ENCODE results near the gene CCDC15.
A peak's percentile ranks its signal among the peaks of the same experiment; 100 is the strongest.

CCDC15 gene, protein sequence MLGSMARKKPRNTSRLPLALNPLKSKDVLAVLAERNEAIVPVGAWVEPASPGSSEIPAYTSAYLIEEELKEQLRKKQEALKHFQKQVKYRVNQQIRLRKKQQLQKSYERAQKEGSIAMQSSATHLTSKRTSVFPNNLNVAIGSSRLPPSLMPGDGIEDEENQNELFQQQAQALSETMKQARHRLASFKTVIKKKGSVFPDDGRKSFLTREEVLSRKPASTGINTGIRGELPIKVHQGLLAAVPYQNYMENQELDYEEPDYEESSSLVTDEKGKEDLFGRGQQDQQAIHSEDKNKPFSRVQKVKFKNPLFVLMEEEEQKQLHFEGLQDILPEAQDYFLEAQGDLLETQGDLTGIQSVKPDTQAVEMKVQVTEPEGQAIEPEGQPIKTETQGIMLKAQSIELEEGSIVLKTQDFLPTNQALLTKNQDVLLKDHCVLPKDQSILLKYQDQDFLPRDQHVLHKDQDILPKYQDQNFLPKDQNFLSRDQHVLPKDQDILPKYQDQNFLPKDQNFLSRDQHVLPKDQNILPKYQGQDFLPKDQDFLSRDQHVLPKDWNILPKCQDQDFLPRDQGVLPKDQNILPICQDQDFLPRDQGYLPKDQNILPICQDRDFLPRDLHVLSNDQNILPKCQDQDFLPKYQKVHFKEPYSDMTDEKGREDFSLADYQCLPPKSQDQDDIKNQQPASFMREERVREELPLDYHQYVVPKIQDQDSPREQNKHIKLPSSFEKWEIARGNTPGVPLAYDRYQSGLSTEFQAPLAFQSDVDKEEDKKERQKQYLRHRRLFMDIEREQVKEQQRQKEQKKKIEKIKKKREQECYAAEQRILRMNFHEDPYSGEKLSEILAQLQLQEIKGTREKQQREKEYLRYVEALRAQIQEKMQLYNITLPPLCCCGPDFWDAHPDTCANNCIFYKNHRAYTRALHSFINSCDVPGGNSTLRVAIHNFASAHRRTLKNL

GRCh38 chr11:124953753-124954589 is at the start of gene CCDC15:
Gene CCDC15 (plus strand): TSS chr11:124954202. CDS start chr11:124954733, 531 bp downstream.
- DNase-seq, result peak; percentile 96
- ATAC-seq, result peak; percentile 97

DNA sequence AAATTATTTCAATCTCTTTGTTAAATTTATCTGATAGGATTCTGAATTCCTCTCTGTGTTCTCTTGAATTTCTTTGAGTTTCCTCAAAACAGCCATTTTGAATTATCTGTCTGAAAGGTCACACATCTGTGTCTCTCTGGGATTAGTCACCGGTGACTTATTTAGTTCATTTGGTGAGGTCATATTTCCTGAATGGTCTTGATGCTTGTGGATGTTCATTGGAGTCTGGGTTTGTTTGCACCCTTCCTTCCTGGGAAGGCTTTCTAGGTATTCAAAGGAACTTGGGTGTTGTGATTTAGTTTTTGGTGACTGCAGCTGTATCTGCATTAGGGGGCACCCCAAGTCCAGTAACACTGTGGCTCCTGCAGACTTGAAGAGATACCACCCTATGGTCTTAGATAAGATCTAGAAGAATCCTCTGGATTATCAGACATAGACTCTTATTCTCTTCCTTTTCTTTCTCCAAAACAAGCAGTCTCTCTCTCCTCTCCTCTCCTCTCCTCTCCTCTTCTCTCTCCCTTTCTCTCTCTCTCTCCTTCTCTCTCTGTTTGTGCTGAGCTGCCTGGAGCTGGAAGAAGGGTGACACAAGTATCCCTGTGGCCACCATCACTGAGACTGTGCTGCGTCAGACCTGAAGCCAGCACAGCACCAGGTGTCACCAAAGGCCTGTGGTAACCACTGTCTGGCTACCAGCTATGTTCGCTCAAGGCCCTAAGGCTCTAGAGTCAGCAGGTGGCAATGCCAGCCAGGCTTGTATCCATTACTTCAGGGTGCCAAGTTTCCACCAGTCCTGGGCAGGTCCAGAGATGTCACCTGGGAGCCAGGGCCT is 38.2 kb upstream of the CCDC15 start:
- ATAC-seq, result no peak
- DNase-seq, result no peak

DNA sequence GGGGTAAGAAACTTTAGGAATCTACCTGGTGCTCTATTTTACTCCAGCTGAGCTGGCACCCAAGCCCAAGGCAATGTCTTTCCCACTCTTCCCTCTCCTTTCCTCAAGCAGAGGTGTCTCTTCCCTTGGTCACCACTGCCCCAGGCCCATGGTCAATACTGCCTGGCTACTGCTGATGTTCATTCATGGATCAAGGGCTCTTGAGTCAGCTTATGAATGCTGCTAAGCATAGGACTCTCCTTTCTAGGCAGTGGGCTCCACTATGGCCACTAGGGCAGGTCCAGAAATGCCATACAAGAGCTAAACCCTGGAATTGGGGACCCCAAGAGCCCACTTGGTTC is 37.7 kb upstream of the CCDC15 start:
- DNase-seq (no peak), ATAC-seq (no peak)

- DNase-seq (no peak), ATAC-seq (no peak)
Observed at GRCh38 chr11:124917115-124917637, 36.8 kb upstream of the CCDC15 start.

GRCh38 chr11:124918950-124919349 is 35.1 kb upstream of the CCDC15 start, which contains the start of gene HEPN1:
Gene HEPN1 (plus strand): TSS chr11:124919250.
- no peak for ATAC-seq

DNA sequence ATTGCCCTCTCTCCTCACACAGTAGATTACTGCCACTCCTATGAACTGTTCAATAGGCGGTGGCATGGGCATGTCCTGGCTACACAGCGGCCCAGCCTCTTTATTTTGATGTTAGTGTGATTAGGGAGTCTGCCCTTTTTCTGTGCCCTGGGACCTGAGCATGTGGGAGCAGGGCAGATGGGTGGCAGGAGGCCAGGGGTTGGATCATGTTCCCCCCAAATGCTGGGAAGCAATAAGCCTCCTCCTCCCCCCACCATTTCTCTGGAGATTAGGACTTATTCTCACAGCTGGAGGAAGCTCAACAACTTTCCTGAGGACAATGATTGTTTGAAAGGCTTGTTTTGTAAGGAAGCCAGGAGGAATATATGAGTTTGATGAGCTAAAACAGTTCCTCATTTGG is 34.1 kb upstream of the CCDC15 start:
- no peak for ATAC-seq
- no peak for DNase-seq

More at GRCh38 chr11:124918950-124919349, 35.1 kb upstream of the CCDC15 start, which contains the start of gene HEPN1:
- DNase-seq, result no peak

DNA sequence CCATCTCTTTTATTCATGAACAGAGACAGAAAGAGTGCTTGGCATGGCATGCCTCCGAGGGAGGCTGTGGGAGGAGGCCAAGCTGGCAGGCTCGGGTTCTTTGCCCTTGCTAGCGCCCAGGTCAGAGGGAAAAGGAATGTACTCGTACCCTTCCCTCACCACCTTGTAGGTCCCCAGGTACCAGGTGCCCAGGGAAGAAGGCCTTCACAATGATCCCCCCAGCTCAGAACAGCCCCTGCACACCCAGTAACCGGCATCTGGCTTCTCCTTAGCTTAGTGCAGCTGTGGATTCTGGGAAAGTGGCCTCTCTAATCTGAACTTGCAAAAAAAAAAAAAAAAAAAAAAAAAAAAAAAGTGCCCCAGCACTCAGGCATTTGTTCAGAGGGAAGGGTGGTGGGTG is 33.6 kb upstream of the CCDC15 start:
- ATAC-seq (no peak), DNase-seq (no peak)

- ATAC-seq, result peak; percentile 71
- DNase-seq, result peak; percentile 85
Observed at GRCh38 chr11:124920870-124921609, 33.0 kb upstream of the CCDC15 start.

DNA sequence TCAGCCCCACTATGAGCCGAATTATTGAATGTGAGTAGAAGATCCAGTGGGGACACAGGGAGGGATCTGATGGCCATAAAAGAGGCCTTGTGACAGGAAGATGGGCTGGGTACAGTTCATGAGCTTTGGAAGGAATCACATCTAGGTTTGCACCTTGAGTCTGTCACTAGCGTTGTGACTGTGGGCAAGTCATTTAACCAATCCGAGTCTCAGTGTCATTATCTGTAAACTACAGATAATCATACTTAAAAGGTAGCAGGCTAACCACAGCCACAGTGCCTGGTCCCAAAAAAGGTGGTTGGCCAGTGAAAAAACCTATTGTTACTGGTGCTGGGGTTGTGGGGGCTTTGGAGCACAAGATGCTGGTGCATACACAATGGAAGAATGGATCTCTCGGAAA is 31.2 kb upstream of the CCDC15 start:
- ATAC-seq (no peak), DNase-seq (no peak)

DNA sequence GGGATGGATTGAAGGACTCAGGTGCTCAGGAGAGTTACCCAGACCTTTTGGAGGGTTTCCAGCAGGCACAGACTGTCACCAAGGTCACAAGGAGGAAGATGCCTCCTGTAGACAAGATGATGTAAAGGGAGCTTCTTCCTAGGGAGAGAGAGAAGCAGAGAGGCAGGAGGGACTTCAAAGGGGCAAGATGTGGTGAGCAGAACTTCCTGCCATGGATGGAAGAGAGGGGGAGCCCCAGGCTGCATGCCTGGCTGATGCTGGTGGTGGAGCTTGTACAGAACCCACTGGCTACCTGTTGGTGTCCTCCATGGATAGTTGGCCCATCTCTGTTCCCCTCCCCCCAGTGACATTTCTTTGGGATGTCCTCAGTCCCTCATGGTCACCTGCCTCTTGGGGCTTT is 30.7 kb upstream of the CCDC15 start:
- DNase-seq (no peak), ATAC-seq (no peak)

- no peak for ATAC-seq
Observed at GRCh38 chr11:124928942-124929665, 24.9 kb upstream of the CCDC15 start.

DNA sequence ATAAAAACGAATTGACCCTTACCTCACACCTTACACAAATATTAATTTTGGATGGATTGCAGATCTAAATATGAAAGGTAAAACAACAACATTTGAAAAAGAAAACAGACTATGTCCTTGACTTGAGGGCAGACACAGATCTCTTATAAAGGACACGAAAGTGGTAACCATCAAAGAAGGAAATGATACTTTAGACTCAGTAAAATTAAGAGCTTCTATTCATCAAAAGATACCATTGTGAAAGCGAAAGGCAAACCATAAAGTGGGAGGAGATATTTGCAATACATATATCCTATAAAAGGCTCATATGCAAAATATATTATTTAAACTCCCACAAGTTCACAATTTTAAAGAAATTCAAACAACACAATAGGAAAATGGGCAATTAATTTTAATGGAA is 23.2 kb upstream of the CCDC15 start:
- DNase-seq (no peak), ATAC-seq (no peak)

More at GRCh38 chr11:124928942-124929665, 24.9 kb upstream of the CCDC15 start:
- DNase-seq, result no peak

GRCh38 chr11:124934862-124935547 is 19.0 kb upstream of the CCDC15 start:
- ATAC-seq (no peak), DNase-seq (no peak)

DNA sequence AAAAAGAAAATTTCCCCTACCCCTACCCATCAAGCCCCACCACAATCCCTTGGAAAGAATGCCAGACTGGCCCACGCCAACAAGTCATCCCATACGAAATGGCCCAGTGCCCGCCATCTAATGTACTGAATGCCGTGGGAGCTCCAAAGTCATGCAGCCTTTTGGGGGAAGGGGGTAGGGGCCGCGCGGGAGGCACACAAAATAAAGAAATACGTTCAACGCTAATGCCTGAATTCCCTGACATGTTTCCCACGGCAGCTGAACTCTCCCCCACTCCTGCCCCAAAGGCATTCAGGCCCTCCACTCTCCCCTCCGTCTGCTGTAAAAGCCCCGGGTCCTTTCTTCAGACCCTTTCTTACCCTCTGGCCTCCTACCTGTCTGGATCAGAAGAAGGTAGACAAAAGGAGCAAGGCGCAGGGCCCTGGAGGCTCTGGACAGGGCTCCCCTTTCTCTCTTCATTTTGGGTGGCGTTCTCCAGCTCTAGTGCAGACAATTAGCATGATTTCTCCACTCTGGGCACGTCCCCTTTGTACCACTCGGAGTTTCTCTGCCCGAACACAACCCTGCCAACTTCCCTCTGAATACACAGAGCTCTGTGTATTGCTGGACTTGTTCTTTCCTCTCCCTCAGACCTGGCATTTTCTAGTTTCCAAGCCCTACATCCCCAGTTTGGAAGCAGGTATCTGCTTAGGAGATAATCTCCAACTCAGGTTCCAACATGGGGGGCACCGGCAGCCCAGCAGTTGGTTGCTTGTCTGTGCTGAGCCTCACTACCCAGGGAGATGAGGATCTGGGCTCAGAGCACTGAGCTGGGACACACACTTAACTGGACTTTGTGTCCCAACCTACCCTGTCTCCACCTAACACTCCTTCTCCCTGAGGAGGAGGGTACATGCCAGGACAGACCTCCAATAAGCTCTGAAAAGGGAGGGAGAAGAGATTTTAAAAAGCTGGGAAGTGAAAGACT is 18.2 kb upstream of the CCDC15 start, which contains the start of gene HEPACAM:
Gene HEPACAM (minus strand): TSS at position 500 of the 967 bp plus-strand sequence. CDS start 41 bp downstream, at position 459.
- no peak for DNase-seq
- ATAC-seq, result no peak

DNA sequence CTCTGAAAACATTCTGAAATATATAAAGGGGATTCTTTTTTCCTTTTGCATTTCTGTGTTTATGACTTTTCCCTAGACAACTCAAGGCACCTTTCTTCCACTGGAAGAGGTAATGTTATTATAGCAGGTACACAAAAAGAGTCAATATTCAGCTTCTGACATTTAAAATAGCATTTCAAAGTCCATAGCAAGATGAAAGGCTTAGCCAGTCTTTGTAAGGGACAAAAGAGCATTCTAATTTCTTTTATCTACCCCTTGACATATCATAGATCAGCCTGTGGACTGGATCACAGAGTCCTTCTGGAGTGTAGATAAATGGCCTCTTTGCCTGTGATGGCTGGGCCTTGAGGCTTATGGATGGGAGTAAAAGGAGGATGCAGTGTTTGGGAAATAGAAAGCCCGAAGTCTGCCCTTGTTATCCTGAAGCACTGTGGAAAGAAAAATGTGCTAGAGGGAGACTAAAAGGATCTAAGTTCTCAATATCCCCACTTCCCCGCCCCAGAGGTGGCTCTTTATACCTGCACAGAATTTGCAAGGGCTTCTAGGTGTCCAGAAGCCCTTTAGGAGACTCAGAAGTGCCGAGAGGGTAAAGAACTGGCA is 16.6 kb upstream of the CCDC15 start:
- ATAC-seq (no peak), DNase-seq (no peak)

- DNase-seq (no peak), ATAC-seq (no peak)
Observed at GRCh38 chr11:124938206-124938765, 15.7 kb upstream of the CCDC15 start.

GRCh38 chr11:124938970-124939369 is 15.0 kb upstream of the CCDC15 start:
- DNase-seq (no peak), ATAC-seq (no peak)
